ENCODE results near the gene PTPRJ. TPM values are rescaled to one million over a fixed set of nuclear protein-coding genes. Genes with fewer than 3 reads are reported as not detected.

Gene PTPRJ
- total RNA-seq, 2 experiments from 2014 or later: 8.2 to 10.7 TPM

GRCh38 chr11:48101958-48102357, 121.6 kb downstream of the PTPRJ start:
- intact Hi-C loops (cut with micrococcal nuclease): no loop called here
- H3K27ac Mint-ChIP-seq: no peak overlapping the region

GRCh38 chr11:48103621-48104567, 123.5 kb downstream of the PTPRJ start:
- H3K27ac Mint-ChIP-seq: no peak overlapping the region
- CTCF ChIA-PET: interaction anchor here (0.7 to 10.5 kb wide), 4 partner anchors 48 to 169 kb away, joined by 3 to 194 read pairs (median 4); no protein-coding TSS in a partner anchor
- intact Hi-C loops (cut with micrococcal nuclease): no loop called here

More at GRCh38 chr11:48101958-48102357, 121.6 kb downstream of the PTPRJ start:
- no peak for DNase-seq
- CTCF ChIA-PET: no interaction called here
- H3K36me3 Mint-ChIP-seq (ENCODE audit: low read depth): no peaks in the 10 kb centered on the region
- no peaks in the 10 kb centered on the region for H3K27me3 Mint-ChIP-seq (ENCODE audit: low read depth)
- H3K9me3 Mint-ChIP-seq: no peaks in the 10 kb centered on the region
- H3K4me1 Mint-ChIP-seq (ENCODE audit: low read depth): peaks cover 62% of the 10 kb centered on the region
- H3K4me3 Mint-ChIP-seq: no peak overlapping the region

GRCh38 chr11:48104568-48104924, 124.2 kb downstream of the PTPRJ start:
- H3K9me3 Mint-ChIP-seq: no peaks in the 10 kb centered on the region
- CTCF ChIA-PET: interaction anchor here (1.6 to 10.5 kb wide), 2 partner anchors 48 to 170 kb away, joined by 3 to 194 read pairs; no protein-coding TSS in a partner anchor
- no peak overlapping the region for H3K4me3 Mint-ChIP-seq
- peaks cover 69% of the 10 kb centered on the region for H3K4me1 Mint-ChIP-seq (ENCODE audit: low read depth)
- no peaks in the 10 kb centered on the region for H3K36me3 Mint-ChIP-seq (ENCODE audit: low read depth)
- H3K27me3 Mint-ChIP-seq (ENCODE audit: low read depth): no peaks in the 10 kb centered on the region
- intact Hi-C loops (cut with micrococcal nuclease): no loop called here
- no peak for DNase-seq
- H3K27ac Mint-ChIP-seq: no peak overlapping the region

More at GRCh38 chr11:48103621-48104567, 123.5 kb downstream of the PTPRJ start:
- Mint-ChIP-seq H3K9me3 (no peaks in the 10 kb centered on the region), H3K4me3 (no peak overlapping the region), H3K36me3 (ENCODE audit: low read depth) (no peaks in the 10 kb centered on the region), H3K4me1 (ENCODE audit: low read depth) (peaks cover 67% of the 10 kb centered on the region), H3K27me3 (ENCODE audit: low read depth) (no peaks in the 10 kb centered on the region)
- DNase-seq: no peak

DNA sequence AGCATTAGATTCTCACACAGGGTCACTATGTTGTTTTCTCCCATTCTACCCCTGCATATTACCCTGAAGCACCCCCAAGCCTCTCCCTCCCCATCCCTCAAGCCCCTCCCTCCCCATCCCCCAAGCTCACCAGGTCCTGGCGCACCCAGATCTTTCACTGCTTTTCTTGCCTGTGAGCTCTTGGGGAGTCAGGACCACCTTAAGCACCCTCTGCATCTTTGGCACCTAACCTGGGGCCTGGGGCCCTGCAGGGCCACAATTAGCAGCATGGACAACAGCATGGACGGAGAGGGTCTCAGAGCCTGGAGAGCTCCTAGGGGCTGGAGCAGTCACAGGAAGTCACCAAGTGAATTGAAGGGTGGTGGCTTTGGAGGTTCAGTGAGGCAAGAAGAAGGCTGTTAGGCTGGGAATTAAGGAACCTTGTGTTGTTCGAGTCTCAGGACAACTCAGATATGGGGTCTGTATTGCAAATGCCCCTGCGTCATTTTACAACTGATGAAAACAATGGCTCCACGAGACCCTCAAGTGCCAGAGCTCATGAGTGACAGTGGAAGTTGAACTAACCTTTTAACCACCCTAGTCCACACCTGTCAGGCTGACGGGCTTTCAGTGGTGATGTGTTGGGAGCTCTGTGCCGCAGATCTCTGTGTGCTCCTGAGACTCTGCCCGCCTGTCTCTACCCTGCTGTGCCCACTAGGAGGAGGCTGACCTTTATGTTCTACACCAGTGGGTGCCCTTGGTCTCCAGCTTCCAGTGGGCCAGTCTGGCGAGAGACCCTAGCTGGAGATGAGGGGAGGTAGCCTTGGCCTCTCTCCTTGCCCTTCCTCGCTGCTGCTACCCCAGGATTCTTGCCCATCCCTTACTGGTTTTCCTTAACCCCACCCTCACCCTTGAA, 125.0 kb downstream of the PTPRJ start:
- Mint-ChIP-seq H3K27me3 (ENCODE audit: low read depth) (no peaks in the 10 kb centered on the region), H3K27ac (no peak overlapping the region), H3K36me3 (ENCODE audit: low read depth) (no peaks in the 10 kb centered on the region), H3K4me1 (ENCODE audit: low read depth) (peaks cover 70% of the 10 kb centered on the region), H3K4me3 (no peak overlapping the region), H3K9me3 (no peaks in the 10 kb centered on the region)
- intact Hi-C loops (cut with micrococcal nuclease): no loop called here
- DNase-seq: no peak
- CTCF ChIA-PET: interaction anchor here (0.5 to 10.5 kb wide), 5 partner anchors 48 to 376 kb away, joined by 3 to 194 read pairs (median 3); no protein-coding TSS in a partner anchor

DNA sequence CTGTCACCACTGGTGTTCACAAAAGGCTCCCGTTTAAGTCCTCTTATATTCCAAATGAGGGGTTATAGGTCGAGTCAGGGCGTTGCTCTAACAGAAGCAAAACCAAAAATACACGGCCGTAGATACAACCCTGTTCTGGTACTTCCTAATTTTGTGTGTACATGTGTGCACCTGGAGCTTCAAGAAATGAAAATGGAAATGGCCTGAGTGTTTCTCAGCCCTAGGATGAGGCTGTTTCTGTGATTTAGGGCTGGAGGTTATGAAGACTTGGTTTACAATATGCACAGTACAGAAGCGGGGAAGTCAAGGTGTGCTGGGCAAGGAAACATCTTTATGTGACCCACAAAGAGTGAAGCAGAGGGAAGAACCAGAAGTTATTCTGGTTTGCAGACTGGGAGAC, 125.8 kb downstream of the PTPRJ start:
- Mint-ChIP-seq H3K27me3 (ENCODE audit: low read depth) (no peaks in the 10 kb centered on the region), H3K27ac (no peak overlapping the region), H3K4me3 (no peak overlapping the region), H3K36me3 (ENCODE audit: low read depth) (no peaks in the 10 kb centered on the region), H3K9me3 (no peaks in the 10 kb centered on the region), H3K4me1 (ENCODE audit: low read depth) (peaks cover 70% of the 10 kb centered on the region)
- intact Hi-C loops (cut with micrococcal nuclease): no loop called here
- CTCF ChIA-PET: interaction anchor here (0.6 to 10.5 kb wide), 4 partner anchors 50 to 340 kb away, joined by 3 to 194 read pairs (median 20); no protein-coding TSS in a partner anchor
- DNase-seq: no peak

DNA sequence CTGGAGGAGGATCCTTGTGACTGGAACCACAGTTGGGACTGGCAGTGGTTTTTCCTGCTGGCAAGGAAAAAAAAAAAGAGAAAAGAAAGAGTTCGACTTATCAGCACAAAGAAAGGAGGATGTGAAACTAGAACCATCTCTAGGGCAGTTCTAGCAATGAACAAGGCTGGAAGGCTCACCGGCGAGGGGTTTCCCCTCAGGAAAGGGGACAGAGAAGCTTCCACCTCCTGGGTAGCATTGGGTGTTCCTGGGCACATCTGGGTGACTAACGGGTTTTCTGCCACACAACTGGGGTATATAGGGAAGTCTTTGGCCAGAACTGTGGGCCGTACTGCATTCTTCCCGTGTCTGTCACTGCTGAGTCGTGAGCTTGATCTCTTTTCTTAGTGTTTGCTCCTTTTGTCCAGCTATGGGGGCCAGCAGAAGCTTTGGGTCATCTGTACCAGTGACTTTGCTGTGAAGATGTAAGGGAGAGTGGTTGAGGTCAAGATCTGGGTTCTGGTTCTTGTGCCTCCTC, 126.9 kb downstream of the PTPRJ start:
- DNase-seq: peak; percentile 84

GRCh38 chr11:48108231-48109045, 128.1 kb downstream of the PTPRJ start:
- Mint-ChIP-seq H3K36me3 (ENCODE audit: low read depth) (no peaks in the 10 kb centered on the region), H3K4me3 (no peak overlapping the region), H3K27me3 (ENCODE audit: low read depth) (no peaks in the 10 kb centered on the region), H3K27ac (peak overlapping the region; percentile 15), H3K4me1 (ENCODE audit: low read depth) (peaks cover 52% of the 10 kb centered on the region), H3K9me3 (no peaks in the 10 kb centered on the region)
- no peak for DNase-seq
- intact Hi-C loops (cut with micrococcal nuclease): loop anchor here (1.0 to 2.0 kb wide), 7 partner anchors 53 to 466 kb away; partner anchors contain the start of genes FNBP4 and MTCH2
- CTCF ChIA-PET: interaction anchor here (0.6 to 10.5 kb wide), 33 partner anchors 10 to 361 kb away, joined by 3 to 194 read pairs (median 4); no protein-coding TSS in a partner anchor

More for the DNA sequence above, 126.9 kb downstream of the PTPRJ start:
- CTCF ChIA-PET: interaction anchor here (0.5 to 10.5 kb wide), 22 partner anchors 9 to 602 kb away, joined by 3 to 194 read pairs (median 4); no protein-coding TSS in a partner anchor
- Mint-ChIP-seq H3K4me3 (no peak overlapping the region), H3K27me3 (ENCODE audit: low read depth) (no peaks in the 10 kb centered on the region), H3K4me1 (ENCODE audit: low read depth) (peaks cover 61% of the 10 kb centered on the region), H3K27ac (no peak overlapping the region), H3K9me3 (no peaks in the 10 kb centered on the region), H3K36me3 (ENCODE audit: low read depth) (no peaks in the 10 kb centered on the region)
- intact Hi-C loops (cut with micrococcal nuclease): no loop called here

DNA sequence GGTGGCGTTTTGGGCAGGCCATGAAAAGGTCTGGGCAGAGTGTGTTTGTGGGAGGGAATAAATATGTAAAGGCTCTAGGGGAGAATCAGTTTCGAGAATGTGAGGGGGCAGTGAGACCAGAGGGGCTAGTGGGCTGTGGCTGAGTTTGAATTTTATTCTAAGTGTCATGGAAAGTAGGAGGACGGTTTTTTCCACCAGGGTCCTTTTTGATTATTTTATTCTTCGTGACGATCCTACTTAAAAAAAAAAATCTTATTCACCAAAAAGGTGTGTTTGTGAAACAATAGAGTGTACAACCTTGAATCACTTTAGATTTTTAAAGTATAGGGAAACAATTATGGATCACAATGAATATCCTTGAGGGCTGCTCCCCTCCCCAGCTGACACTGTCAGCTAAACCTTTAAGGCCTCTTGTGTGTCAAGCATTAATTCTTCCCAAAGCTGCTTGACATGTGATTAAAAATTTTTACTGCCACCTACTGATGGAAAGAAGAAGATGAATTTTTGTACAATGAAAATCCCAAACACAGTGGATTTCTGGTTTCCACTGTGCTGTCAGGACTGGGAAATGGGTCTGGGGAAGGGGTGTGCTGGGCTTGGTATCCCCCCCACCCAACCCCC, 128.8 kb downstream of the PTPRJ start:
- Mint-ChIP-seq H3K9me3 (no peaks in the 10 kb centered on the region), H3K36me3 (ENCODE audit: low read depth) (no peaks in the 10 kb centered on the region), H3K4me1 (ENCODE audit: low read depth) (peaks cover 46% of the 10 kb centered on the region), H3K27ac (peak overlapping the region; percentile 75), H3K4me3 (no peak overlapping the region), H3K27me3 (ENCODE audit: low read depth) (no peaks in the 10 kb centered on the region)
- CTCF ChIA-PET: interaction anchor here (0.5 to 10.5 kb wide), 20 partner anchors 11 to 259 kb away, joined by 3 to 194 read pairs (median 6); no protein-coding TSS in a partner anchor
- no peak for DNase-seq
- intact Hi-C loops (cut with micrococcal nuclease): loop anchor here (1.0 to 2.0 kb wide), 7 partner anchors 54 to 467 kb away; partner anchors contain the start of genes FNBP4 and MTCH2

DNA sequence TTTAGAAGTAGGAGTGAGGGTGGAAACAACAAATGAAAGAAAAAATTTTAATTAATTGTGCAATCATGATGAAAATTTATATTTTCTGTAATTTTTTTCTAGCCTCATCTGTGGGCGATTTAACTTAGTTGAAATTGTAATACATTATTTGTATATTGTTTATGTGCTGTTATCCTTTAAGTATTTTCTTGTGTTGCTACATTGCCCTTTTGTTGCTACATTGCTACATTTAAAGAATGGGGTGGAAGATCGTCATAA, 130.1 kb downstream of the PTPRJ start:
- Mint-ChIP-seq H3K9me3 (peaks cover 11% of the 10 kb centered on the region), H3K4me1 (ENCODE audit: low read depth) (peaks cover 42% of the 10 kb centered on the region), H3K4me3 (no peak overlapping the region), H3K36me3 (ENCODE audit: low read depth) (peaks cover 11% of the 10 kb centered on the region), H3K27ac (no peak overlapping the region), H3K27me3 (ENCODE audit: low read depth) (no peaks in the 10 kb centered on the region)
- DNase-seq: no peak
- CTCF ChIA-PET: interaction anchor here (1.4 to 10.5 kb wide), 5 partner anchors 54 to 258 kb away, joined by 3 to 194 read pairs (median 7); no protein-coding TSS in a partner anchor
- intact Hi-C loops (cut with micrococcal nuclease): loop anchor here (1.0 kb wide), 4 partner anchors 247 to 736 kb away; no protein-coding TSS in a partner anchor

DNA sequence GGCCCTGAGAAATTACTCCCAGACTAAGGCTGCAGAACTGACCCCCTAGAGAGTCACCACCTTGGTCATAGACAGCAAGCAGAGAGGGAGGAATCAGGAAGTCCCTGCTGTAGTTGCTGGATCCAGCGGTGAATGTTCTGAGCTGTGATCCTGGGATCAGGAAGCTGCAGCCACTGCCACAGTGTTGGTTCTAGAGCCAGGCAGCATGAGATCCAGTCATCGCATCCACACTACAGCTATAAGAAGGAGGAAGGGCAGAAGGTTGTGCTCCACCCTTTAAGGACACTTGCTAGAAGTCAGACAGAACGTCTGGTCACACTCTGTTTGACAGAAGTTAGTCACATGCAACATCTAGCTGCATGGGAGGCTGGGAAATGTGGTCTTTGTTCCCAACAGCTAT, 131.5 kb downstream of the PTPRJ start:
- no peak for DNase-seq
- Mint-ChIP-seq H3K36me3 (ENCODE audit: low read depth) (peaks cover 16% of the 10 kb centered on the region), H3K27me3 (ENCODE audit: low read depth) (no peaks in the 10 kb centered on the region), H3K4me3 (no peak overlapping the region), H3K4me1 (ENCODE audit: low read depth) (peaks cover 31% of the 10 kb centered on the region), H3K27ac (no peak overlapping the region), H3K9me3 (peaks cover 13% of the 10 kb centered on the region)
- intact Hi-C loops (cut with micrococcal nuclease): no loop called here
- CTCF ChIA-PET: interaction anchor here (0.7 to 10.5 kb wide), 4 partner anchors 10 to 259 kb away, joined by 3 to 194 read pairs (median 3); no protein-coding TSS in a partner anchor

DNA sequence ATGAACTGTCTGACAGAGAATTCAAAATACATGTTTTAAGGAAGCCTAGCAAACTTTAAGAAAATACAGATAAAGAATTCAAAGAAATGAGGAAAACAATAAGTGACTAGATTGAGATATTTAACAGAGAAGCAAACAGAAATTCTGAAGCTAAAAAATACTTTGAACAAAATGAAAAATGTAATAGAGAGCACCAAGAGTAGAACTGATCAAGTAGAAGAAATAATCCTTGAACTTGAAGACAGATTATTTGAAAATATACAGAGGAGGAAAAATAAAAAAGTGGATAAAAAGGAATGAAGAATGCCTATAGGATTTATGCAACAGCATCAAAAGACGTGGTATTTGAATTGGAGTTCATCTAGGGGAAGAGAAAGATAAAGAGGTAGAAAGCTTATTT, 134.4 kb downstream of the PTPRJ start:
- intact Hi-C loops (cut with micrococcal nuclease): no loop called here
- Mint-ChIP-seq H3K36me3 (ENCODE audit: low read depth) (peaks cover 19% of the 10 kb centered on the region), H3K4me3 (no peak overlapping the region), H3K27ac (no peak overlapping the region), H3K4me1 (ENCODE audit: low read depth) (peaks cover 2% of the 10 kb centered on the region), H3K27me3 (ENCODE audit: low read depth) (no peaks in the 10 kb centered on the region), H3K9me3 (peaks cover 13% of the 10 kb centered on the region)
- DNase-seq: no peak
- CTCF ChIA-PET: interaction anchor here (1.1 to 1.3 kb wide), 2 partner anchors 188 to 207 kb away, joined by 3 read pairs; no protein-coding TSS in a partner anchor

All from activated naive CD4-positive, alpha-beta T cell treated with anti-CD3 and anti-CD28 coated beads for 36 hours (primary cell).